ENCODE measurements around the gene C16orf96.

Gene C16orf96

GRCh38 chr16:4539716-4540284 lies 16.3 kb upstream of the C16orf96 start:
- Histone ChIP-seq H3K36me3 (peaks cover 0 to 6% (median 0%) of the 10 kb centered on the region in 11 experiments; a peak in 3 of 22 replicates), H3K9ac (no peak overlapping the region), H3K27me3 (no peaks in the 10 kb centered on the region), H3K4me1 (peaks cover 26 to 33% (median 30%) of the 10 kb centered on the region in 10 experiments), H3K4me3 (peak overlapping the region in 2 of 10 experiments; percentile 36 to 42; a peak in 2 of 20 replicates), H3K27ac (no peak overlapping the region), H3K9me3 (replicated peaks in 1 of 11) (peaks cover 14 to 21% (median 17%) of the 10 kb centered on the region in 11 experiments; a peak in 20 of 22 replicates), H3K4me2 (no peak overlapping the region), H4K20me1 (peaks cover 0 to 20% (median 6%) of the 10 kb centered on the region in 11 experiments; a peak in 10 of 22 replicates)
- no peak for TF ChIP-seq Cebpa-rat (IDR thresholded peaks at IDR 0.05)

- no peak for TF ChIP-seq Cebpa-rat (IDR thresholded peaks at IDR 0.05)
These were observed 11.7 kb upstream of the C16orf96 start for GRCh38 chr16:4544473-4544872.

GRCh38 chr16:4548124-4548523 lies 8.0 kb upstream of the C16orf96 start:
- H4K20me1 ChIP-seq: no peaks in the 10 kb centered on the region
- no peak overlapping the region for H3K4me3 ChIP-seq
- no peak overlapping the region for H3K27ac ChIP-seq
- no peak overlapping the region for H3K9ac ChIP-seq
- peak overlapping the region in 3 of 11 experiments; percentile 24 to 26 (median 26); a peak in 4 of 22 replicates for H3K4me2 ChIP-seq
- no peaks in the 10 kb centered on the region for H3K9me3 ChIP-seq (replicated peaks in 1 of 11)
- TF ChIP-seq Cebpa-rat (IDR thresholded peaks at IDR 0.05): no peak
- no peaks in the 10 kb centered on the region for H3K27me3 ChIP-seq
- H3K36me3 ChIP-seq: no peaks in the 10 kb centered on the region
- H3K4me1 ChIP-seq: peaks cover 0 to 29% (median 15%) of the 10 kb centered on the region in 10 experiments; a peak in 13 of 20 replicates

More at GRCh38 chr16:4544473-4544872, 11.7 kb upstream of the C16orf96 start:
- Histone ChIP-seq H3K4me3 (no peak overlapping the region), H3K4me2 (no peak overlapping the region), H3K36me3 (peaks cover 0 to 3% (median 0%) of the 10 kb centered on the region in 11 experiments; a peak in 1 of 22 replicates), H3K27me3 (no peaks in the 10 kb centered on the region), H3K4me1 (peaks cover 0 to 29% (median 15%) of the 10 kb centered on the region in 10 experiments; a peak in 13 of 20 replicates), H3K9me3 (replicated peaks in 1 of 11) (peaks cover 8 to 13% (median 9%) of the 10 kb centered on the region in 11 experiments; a peak in 20 of 22 replicates), H4K20me1 (no peaks in the 10 kb centered on the region), H3K9ac (no peak overlapping the region), H3K27ac (no peak overlapping the region)

- Histone ChIP-seq H3K9me3 (replicated peaks in 1 of 11) (no peaks in the 10 kb centered on the region), H3K4me2 (no peak overlapping the region), H4K20me1 (no peaks in the 10 kb centered on the region), H3K9ac (no peak overlapping the region), H3K36me3 (no peaks in the 10 kb centered on the region), H3K4me3 (no peak overlapping the region), H3K27me3 (no peaks in the 10 kb centered on the region), H3K4me1 (peaks cover 0 to 42% (median 29%) of the 10 kb centered on the region in 10 experiments; a peak in 15 of 20 replicates), H3K27ac (no peak overlapping the region)
- TF ChIP-seq Cebpa-rat (IDR thresholded peaks at IDR 0.05): no peak
These were observed 5.5 kb upstream of the C16orf96 start for GRCh38 chr16:4550591-4550990.

- H3K4me2 ChIP-seq: no peak overlapping the region
- H3K9ac ChIP-seq: no peak overlapping the region
- H3K27me3 ChIP-seq: 0 out of 22 replicates have a peak, but pooled peaks cover 0 to 4% (median 0%) of the 10 kb centered on the region in 11 experiments
- peaks cover 5 to 53% (median 41%) of the 10 kb centered on the region in 10 experiments; a peak in 18 of 20 replicates for H3K4me1 ChIP-seq
- H3K36me3 ChIP-seq: no peaks in the 10 kb centered on the region
- TF ChIP-seq Cebpa-rat (IDR thresholded peaks at IDR 0.05): no peak
- H3K9me3 ChIP-seq (replicated peaks in 1 of 11): no peaks in the 10 kb centered on the region
- no peaks in the 10 kb centered on the region for H4K20me1 ChIP-seq
- H3K27ac ChIP-seq: no peak overlapping the region
- H3K4me3 ChIP-seq: no peak overlapping the region
These were observed 3.6 kb upstream of the C16orf96 start for GRCh38 chr16:4552541-4552940.

GRCh38 chr16:4556580-4556979 lies 440 bp downstream of the C16orf96 start:
- Histone ChIP-seq H3K9ac (peak overlapping the region in 2 of 11 experiments; percentile 24 to 29; a peak in 4 of 22 replicates), H3K9me3 (replicated peaks in 1 of 11) (no peaks in the 10 kb centered on the region), H3K4me3 (peak overlapping the region in 1 of 10 experiments; percentile 21; a peak in 1 of 20 replicates), H3K27me3 (0 out of 22 replicates have a peak, but pooled peaks cover 0 to 4% (median 0%) of the 10 kb centered on the region in 11 experiments), H4K20me1 (no peaks in the 10 kb centered on the region), H3K4me2 (peak overlapping the region in 9 of 11 experiments; percentile 46 to 86 (median 81); a peak in 18 of 22 replicates), H3K27ac (peak overlapping the region in 5 of 11 experiments; percentile 2 to 66 (median 59); a peak in 6 of 22 replicates), H3K4me1 (peaks cover 5 to 45% (median 35%) of the 10 kb centered on the region in 10 experiments; a peak in 18 of 20 replicates), H3K36me3 (no peaks in the 10 kb centered on the region)
- no peak for TF ChIP-seq Cebpa-rat (IDR thresholded peaks at IDR 0.05)

GRCh38 chr16:4557973-4558372 lies 1.8 kb downstream of the C16orf96 start:
- no peak overlapping the region for H3K4me3 ChIP-seq
- no peak overlapping the region for H3K27ac ChIP-seq
- peaks cover 5 to 47% (median 35%) of the 10 kb centered on the region in 10 experiments; a peak in 18 of 20 replicates for H3K4me1 ChIP-seq
- peak overlapping the region in 4 of 11 experiments; percentile 73 to 86 (median 80); a peak in 3 of 22 replicates for H3K4me2 ChIP-seq
- H4K20me1 ChIP-seq: no peaks in the 10 kb centered on the region
- TF ChIP-seq Cebpa-rat (IDR thresholded peaks at IDR 0.05): no peak
- H3K9me3 ChIP-seq (replicated peaks in 1 of 11): no peaks in the 10 kb centered on the region
- 0 out of 22 replicates have a peak, but pooled peaks cover 0 to 4% (median 0%) of the 10 kb centered on the region in 11 experiments for H3K27me3 ChIP-seq
- no peaks in the 10 kb centered on the region for H3K36me3 ChIP-seq
- no peak overlapping the region for H3K9ac ChIP-seq

- H3K9ac ChIP-seq: no peak overlapping the region
- no peaks in the 10 kb centered on the region for H3K9me3 ChIP-seq (replicated peaks in 1 of 11)
- no peaks in the 10 kb centered on the region for H3K36me3 ChIP-seq
- no peaks in the 10 kb centered on the region for H4K20me1 ChIP-seq
- H3K4me1 ChIP-seq: peaks cover 0 to 23% (median 11%) of the 10 kb centered on the region in 10 experiments; a peak in 18 of 20 replicates
- H3K27ac ChIP-seq: no peak overlapping the region
- H3K4me2 ChIP-seq: no peak overlapping the region
- TF ChIP-seq Cebpa-rat (IDR thresholded peaks at IDR 0.05): no peak
- H3K27me3 ChIP-seq: 0 out of 22 replicates have a peak, but pooled peaks cover 0 to 2% (median 0%) of the 10 kb centered on the region in 11 experiments
- no peak overlapping the region for H3K4me3 ChIP-seq
These were observed 5.5 kb downstream of the C16orf96 start for GRCh38 chr16:4561596-4561995.

- Histone ChIP-seq H3K9me3 (replicated peaks in 1 of 11) (no peaks in the 10 kb centered on the region), H3K27me3 (no peaks in the 10 kb centered on the region), H3K4me1 (peaks cover 0 to 7% (median 0%) of the 10 kb centered on the region in 10 experiments; a peak in 4 of 20 replicates), H3K4me2 (no peak overlapping the region), H3K27ac (no peak overlapping the region), H3K4me3 (no peak overlapping the region), H3K36me3 (no peaks in the 10 kb centered on the region), H4K20me1 (no peaks in the 10 kb centered on the region), H3K9ac (no peak overlapping the region)
- peak in 4 of 11 experiments; percentile 12 to 53 (median 21); a peak in 2 of 22 replicates for TF ChIP-seq Cebpa-rat (IDR thresholded peaks at IDR 0.05)
These were observed 8.6 kb downstream of the C16orf96 start for GRCh38 chr16:4564661-4565267.
